T-helper 2 cell treated with Interferon-gamma antibody and Interleukin-4, amounts not matched to agents 100 ng/mL and 5 ng/mL, for 36 hours (primary cell): ENCODE data around the gene SYNGR3. TPM values are rescaled to one million over a fixed set of nuclear protein-coding genes. Genes with fewer than 3 reads are reported as not detected.

ENCODE experiments used
- intact Hi-C: fragments of 100-400 bp; cut with micrococcal nuclease; formaldehyde crosslinking; loops from one replicate; pipeline ENCODE4 v1.15.1; 2023
- total RNA-seq: library from RNA; stranded (reverse); gene quantifications from 2 replicates; pipeline ENCODE4 v1.2.3, GENCODE V29; 2022

Gene SYNGR3
- total RNA-seq, 1 donor from 2014 or later = 4.9 TPM

GRCh38 chr16:1991135-1991551 lies 1.4 kb downstream of the SYNGR3 start:
- intact Hi-C loops = loop anchor here (1.0 to 5.0 kb wide), 3 partner anchors 8 to 761 kb away; partner anchors contain the start of genes RPS2 and SRRM2

- intact Hi-C loops = loop anchor here (1.0 to 5.0 kb wide), 3 partner anchors 8 to 761 kb away; partner anchors contain the start of genes RPS2 and SRRM2
Observed at GRCh38 chr16:1991588-1991947, 1.8 kb downstream of the SYNGR3 start.

- intact Hi-C loops = loop anchor here (1.0 to 5.0 kb wide), 3 partner anchors 9 to 760 kb away; partner anchors contain the start of genes RPS2 and SRRM2
Observed at GRCh38 chr16:1991948-1992703, 2.4 kb downstream of the SYNGR3 start.

GRCh38 chr16:1992704-1993317 lies 3.0 kb downstream of the SYNGR3 start:
- intact Hi-C loops = loop anchor here (5.0 kb wide), 1 partner anchor 759 kb away; the partner anchor contains the start of gene SRRM2

- intact Hi-C loops = loop anchor here (5.0 kb wide), 1 partner anchor 759 kb away; the partner anchor contains the start of gene SRRM2
Observed at GRCh38 chr16:1993731-1994131, 4.0 kb downstream of the SYNGR3 start.

- intact Hi-C loops = no loop called here
Observed at GRCh38 chr16:1997494-1998359, 8.0 kb downstream of the SYNGR3 start.

- intact Hi-C loops = no loop called here
Observed at GRCh38 chr16:1998360-1998835, 8.6 kb downstream of the SYNGR3 start.

GRCh38 chr16:1998852-1999801 lies 9.4 kb downstream of the SYNGR3 start:
- intact Hi-C loops = no loop called here

GRCh38 chr16:1999866-2000514 lies 10.2 kb downstream of the SYNGR3 start:
- intact Hi-C loops = no loop called here

GRCh38 chr16:2001035-2001434 lies 11.3 kb downstream of the SYNGR3 start:
- intact Hi-C loops = no loop called here

GRCh38 chr16:2001456-2002355 lies 11.9 kb downstream of the SYNGR3 start:
- intact Hi-C loops = no loop called here

- intact Hi-C loops = no loop called here
Observed at GRCh38 chr16:2002406-2003230, 12.8 kb downstream of the SYNGR3 start.

GRCh38 chr16:2003231-2003826 lies 13.6 kb downstream of the SYNGR3 start:
- intact Hi-C loops = no loop called here

- intact Hi-C loops = no loop called here
Observed at GRCh38 chr16:2003827-2004641, 14.3 kb downstream of the SYNGR3 start.

- intact Hi-C loops = loop anchor here (5.0 kb wide), 1 partner anchor 33 kb away; the partner anchor contains the start of gene TBL3
Observed at GRCh38 chr16:2004795-2005517, 15.2 kb downstream of the SYNGR3 start.

GRCh38 chr16:2005646-2006045 lies 15.9 kb downstream of the SYNGR3 start:
- intact Hi-C loops = loop anchor here (5.0 kb wide), 1 partner anchor 33 kb away; the partner anchor contains the start of gene TBL3
